ENCODE data around the gene COIL.
A peak's percentile ranks its signal among the peaks of the same experiment; 100 is the strongest.

Gene COIL

GRCh38 chr17:56934280-56934679 is 26.6 kb downstream of the COIL start:
- no peak for DNase-seq

DNA sequence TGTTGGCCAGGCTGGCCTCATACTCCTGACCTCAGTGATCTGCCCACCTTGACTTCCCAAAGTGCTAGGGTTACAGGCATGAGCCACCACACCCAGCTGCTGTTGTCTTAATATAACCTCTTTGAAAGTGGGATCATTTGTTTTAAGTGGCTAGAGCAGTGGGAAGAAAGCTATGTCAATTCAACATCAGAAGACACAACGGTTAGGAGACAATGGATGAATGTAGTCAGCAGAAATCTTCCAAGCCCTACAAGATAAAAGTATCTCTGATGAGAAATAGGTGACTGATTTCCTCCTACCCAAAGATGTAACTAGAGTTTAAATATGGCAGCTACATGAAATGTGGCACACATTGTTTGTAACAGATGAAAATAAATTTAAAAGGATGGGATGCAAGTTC is 27.0 kb downstream of the COIL start:
- DNase-seq, result no peak

GRCh38 chr17:56933151-56933745 is 27.6 kb downstream of the COIL start:
- no peak for DNase-seq

GRCh38 chr17:56930739-56931337 is 30.0 kb downstream of the COIL start:
- DNase-seq, result no peak

DNA sequence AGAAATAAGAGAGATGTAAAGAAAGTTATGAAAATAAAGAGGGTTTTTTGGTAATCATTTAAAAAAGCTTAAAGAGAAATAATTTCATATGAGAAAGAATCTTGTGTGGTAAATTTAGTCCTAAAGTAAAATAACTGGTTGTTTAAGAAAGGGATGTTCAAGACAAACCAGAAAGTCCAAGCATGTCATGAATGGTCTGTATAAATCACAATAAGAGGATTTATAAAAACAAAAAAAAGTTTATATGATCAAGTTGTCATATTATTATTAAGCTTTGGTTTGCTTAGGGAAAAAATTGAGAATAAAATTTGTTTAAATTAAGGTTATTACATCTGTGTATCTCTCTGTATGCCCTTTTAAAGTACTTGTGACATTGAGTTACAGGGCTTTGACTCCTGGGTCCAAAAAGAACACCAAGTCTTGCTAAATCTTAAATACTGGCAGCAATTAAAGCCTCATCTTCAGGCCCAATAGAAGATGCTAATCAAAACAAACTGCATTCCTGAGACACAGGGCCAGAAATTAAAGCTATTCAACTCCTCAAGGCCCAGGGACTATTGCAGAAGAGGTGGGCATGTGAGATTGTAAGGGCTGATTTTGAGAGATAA is 31.4 kb downstream of the COIL start:
- DNase-seq, result no peak

DNA sequence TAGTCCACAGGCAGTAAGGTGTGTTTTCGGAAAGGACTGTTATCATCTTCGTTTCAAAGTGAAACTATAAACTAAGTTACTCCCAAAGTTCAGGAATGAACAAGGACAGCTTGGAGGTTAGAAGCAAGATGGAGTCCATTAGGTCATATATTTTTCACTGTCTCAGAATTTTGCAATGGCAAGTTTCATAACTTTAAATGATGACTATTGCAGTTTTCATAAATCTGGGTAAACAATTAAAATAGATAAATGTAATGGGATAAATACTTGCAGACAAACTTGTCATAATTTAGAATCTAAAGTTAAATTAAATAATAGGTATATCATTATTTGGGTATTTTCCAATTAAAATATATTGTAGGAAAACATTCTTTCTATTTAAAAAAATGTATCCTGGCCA is 32.3 kb downstream of the COIL start:
- no peak for DNase-seq

GRCh38 chr17:56926704-56927103 is 34.1 kb downstream of the COIL start:
- no peak for DNase-seq

DNA sequence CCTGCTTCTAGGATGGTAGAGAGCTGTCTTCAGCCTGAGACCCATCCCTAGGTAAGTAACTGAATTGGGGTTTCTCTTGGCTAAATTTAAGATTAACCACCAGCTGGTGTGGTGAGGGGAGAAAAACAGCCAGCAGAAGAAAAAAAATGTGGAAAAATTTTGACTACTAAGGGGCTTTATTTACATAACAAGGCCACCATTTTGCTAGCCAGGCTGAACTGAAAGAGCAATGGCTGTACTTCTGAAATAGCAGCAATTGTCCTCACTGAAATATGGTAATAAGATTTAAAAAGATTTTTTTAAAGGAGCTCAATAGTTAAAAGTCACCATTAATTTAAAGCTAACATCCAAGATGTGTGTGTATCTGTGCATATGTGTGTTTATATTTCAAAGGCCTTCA is 34.6 kb downstream of the COIL start:
- no peak for DNase-seq

DNA sequence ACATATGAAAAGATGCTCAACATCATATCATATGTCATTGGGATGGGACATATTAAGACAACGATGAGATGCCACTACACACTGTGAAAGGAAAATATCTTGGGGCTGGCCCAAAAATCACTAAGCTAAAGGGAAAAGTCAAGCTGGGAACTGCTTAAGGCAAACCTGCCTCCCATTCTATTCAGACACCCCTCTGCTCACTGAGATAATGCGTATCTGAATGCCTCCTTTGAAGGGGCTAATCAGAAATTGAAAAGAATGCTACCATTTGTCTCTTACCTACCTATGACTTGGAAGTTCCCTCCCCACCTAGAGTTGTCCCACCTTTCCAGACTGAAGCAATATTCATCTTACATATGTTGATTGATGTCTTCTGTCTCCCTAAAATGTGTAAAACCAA is 35.8 kb downstream of the COIL start:
- DNase-seq, result no peak

DNA sequence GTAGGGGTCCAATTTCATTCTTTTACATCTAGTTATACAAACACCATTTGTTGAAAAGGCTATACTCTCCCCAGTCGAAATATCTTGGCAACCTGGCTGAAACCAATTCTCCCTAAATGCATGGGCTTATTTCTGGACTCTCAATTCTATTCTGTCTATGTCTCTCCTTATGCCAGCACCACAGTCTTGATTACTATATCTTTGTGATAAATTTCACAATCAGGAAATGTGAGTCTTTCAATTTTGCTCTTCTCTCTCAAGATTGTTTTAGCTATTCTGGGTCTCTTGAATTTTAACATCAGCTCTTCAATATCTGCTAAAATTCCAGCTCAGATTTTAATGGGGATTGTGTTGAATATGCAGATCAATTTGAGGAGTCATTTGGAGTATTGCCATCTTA is 41.1 kb downstream of the COIL start:
- DNase-seq, result no peak

- no peak for DNase-seq
Measured at GRCh38 chr17:56918916-56919315, 41.9 kb downstream of the COIL start.

DNA sequence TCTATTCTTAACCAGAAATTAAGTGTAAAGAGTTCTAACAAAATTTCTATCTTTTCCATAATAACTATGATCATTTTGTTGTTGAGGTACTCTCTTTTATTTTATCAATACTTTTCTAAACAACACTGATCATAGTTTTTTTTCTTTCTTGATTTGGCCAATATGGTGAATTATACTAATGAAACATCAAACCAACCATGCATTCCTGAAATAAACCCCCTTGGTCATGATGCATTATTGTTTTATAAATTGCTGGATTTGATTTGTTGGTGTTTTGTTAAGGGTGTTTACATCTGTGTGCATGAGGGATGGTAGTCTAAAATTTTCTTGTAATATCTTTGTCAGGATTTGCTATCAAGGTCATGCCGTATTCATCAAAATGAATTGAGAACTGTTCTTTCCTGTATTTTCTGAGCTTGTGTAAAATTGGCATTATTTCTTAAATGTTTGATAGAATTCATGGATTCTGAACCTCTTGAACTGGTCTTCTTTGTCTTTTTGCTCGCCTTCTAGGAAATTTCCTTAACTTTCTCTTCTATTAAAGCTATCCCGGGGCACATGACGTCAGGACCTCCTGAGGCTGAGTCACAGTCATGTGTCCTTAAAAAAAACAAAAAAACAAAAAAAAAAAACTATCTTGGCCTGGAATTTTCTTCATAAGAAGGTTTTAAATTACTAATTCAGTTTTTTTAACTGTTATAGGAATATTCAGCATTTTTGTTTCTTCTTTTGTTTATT is 43.1 kb downstream of the COIL start:
- no peak for DNase-seq

DNA sequence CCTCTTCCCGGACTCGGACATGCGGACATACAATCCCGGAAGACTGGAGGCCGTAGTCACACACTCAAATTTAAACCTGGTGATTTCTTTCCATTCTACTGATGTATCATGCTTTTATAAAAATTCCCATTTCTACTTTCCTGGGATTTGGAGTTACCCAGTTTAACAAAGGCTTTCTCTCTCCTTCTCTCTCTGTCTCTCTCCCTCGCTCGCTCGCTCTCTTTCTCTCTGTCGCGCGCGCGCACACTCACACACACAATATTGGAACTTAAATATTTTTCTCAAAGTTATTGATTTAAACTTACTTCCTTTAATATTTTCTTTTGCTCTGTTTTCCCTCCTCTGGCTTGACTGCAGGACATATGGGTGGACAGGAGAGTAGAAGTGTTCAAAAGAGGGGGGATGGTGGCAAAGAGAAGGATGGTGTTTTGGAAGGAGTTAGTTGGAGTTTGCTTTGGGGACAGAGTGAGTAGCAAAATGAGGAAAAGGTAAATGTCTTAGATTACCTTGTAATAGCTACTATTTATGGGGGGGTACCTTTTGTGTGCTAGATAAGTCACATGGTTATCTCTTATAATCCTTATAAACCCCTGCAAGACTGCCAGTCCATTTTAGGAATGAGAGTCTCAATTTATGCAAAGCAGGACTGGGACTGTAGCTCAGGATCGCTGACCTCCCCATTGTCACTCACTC is 46.1 kb downstream of the COIL start:
- peak in 1 of 2 experiments; percentile 36 for DNase-seq

DNA sequence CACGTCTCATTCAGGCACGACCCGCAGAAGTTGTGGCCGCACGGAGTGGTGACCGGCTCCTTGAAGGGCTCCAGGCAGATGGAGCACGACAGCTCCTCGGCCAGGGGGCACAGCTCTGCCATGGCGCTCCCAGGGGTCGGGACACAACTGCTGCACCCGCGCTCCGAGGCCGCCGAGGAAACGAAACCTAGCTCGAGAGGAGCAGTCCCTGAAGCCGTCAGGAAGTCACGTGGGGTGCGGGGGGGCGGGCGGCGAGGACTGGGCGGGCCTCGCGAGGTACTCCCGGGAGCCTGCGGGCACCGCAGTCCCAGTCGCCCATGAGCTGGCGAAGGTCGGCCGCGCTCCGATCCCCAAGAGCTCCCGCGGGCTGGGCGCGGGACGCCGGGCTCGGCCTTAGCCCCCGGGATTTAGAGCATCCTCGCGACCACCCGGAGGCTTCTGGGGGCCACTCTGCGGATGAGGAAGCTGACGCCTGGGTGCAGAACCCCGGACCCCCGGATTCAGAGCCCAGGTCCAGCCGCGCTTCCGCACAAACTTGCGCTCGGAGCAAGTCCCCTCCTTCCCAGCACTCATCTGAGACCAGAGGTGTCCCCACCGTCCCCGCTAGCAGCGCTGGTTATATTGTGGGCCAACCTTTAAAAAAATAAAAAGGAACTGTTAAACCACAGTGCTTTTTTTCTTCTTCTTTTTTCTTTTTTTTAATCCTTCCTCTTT is 46.8 kb downstream of the COIL start, which contains the start of gene TRIM25:
Gene TRIM25 (minus strand): TSS at position 183 of the 714 bp plus-strand sequence. CDS start 61 bp downstream, at position 122.
- peak; percentile 92 for DNase-seq

DNA sequence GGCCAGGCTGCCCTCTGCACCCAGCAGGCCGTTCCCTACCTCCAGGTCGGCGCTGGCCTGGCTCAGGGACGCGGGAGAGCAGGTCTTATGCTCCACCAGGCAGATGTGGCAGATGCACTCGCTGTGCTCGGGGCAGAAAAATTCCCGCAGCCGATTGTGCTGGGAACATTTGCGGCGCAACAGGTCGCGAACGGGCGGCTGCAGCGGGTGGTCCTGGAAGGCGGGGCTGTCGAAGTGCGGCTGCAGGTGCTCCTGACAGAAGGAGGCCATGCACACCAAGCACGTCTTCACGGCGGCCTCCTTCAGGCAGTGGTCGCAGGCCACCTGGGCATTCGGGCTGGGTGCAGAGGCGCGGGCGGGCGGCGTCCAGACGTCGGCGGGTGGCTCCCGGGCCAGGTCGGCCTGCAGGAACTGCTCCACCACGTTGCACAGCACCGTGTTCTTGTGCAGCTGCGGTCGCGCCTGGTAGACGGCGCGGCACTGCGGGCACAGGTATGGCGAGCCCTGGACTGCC is 47.4 kb downstream of the COIL start:
- DNase-seq, result no peak

DNA sequence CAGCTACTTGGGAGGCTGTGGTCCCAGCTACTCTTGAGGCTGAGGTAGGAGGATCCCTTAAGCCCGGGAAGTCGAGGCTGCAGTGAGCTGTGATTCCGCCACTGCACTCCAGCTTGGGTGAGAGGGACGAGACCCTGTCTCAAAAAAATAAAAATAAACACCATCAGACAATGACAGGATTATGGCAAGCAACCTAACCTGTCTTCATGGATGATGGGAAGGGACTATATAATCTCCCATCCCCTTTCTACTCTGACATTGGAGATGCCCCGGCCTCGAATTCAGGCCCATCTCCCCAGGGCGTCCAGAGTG is 47.9 kb downstream of the COIL start:
- no peak for DNase-seq

- no peak for DNase-seq
Measured at GRCh38 chr17:56912105-56912999, 48.5 kb downstream of the COIL start.

DNA sequence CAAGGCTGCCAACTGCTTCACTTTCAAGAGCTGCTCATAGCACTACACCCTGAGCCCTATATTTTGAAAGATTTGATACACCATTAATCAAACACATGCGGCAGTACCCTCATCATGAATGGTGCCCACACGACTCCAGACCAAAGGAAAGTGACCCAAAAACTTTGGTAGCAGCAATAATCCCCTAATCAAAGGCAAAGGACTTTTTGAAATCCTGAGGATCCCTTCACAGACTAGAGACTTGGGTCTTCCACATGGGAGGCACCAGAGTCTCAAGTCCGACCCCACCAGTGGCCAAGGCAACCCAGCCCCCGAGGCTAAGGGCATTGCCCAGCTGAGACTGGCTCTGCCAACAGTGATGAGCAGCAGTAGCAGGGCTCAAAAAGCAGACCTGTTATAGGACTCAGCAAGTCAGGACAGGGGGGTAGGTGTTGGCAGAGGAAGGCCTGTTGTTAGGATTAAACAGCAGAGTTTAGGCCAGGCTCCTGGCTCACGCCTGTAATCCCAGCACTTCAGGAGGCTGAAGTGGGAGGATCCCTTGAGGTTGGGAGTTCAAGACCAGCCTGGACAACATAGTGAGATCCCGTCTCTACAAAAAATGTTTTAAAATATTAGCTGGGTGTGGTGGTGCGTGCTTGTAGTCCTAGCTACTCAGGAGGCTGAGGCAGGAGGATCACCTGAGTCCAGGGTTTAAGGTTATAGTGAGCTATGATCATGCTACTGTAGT is 50.2 kb downstream of the COIL start:
- DNase-seq, result no peak

DNA sequence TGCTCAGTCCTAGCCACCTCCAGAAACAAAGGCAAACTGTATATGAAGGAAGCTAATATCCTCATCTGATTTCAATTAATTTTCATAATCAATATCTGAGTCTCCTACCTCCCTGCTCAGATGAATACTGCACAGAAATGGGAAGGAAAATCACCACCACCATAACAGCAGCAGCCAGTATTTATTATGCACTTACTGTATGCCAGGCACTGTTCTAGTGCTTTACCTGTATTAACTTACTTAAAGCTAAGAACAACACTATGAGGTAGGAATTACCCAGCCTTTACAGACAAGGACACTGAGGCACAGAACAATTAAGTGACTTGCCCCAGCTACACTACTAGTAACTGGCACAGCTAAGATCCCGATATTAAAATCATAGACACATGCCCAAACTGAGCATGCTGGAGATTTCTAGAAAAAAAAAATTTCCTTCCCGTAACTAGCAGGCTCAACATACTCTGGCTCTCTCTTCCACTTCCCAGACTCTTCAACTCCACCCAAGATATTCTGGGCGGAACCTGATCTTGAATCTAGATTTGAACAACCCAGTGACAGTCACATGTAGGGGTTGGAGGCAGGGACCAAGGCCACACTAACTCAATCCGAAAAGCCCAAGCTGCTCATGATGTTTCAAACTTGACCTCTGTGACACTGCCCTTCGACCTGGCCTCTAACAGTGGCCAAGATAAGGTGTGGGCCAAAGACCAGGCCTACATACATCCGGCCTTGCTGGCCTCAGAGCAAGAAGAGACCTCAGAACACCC is 50.9 kb downstream of the COIL start:
- no peak for DNase-seq

DNA sequence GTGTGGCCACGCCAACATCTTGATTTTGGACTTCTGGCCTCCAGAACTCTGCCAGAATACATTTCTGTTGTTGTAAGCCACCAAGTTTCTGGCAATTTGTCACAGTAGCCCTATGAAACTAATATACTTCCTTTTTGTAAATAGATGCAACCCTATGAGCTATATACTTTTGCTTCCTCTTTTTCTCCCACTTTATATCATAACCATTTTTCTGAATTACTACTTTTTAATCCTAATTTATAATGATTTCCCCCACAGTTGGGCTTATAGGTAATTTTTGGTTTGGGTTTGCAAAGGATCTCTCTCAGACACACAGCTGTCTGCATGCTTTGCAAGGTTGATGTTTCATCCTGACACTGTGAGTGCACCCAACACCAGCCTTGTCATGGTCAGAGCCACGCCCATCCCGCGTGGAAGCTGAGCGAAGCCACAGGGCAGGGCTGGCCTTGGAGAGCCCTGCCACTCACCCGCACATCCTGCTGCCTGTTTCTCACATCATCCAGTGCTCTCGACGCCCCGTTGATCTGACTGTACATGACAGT is 52.8 kb downstream of the COIL start:
- peak; percentile 39 to 51 for DNase-seq

Data from activated T-cell treated with anti-CD3 and anti-CD28 coated beads, Interleukin-2, amount 50 U/mL, for 48 hours (primary cell).